Effector memory CD4-positive, alpha-beta T cell (primary cell): ENCODE data around the gene ARL17B.
"Not testable (repeated sequence)": the region's sequence is repeated elsewhere in the genome, so short reads cannot be mapped to it uniquely, and the experiment has no call there.

Experiments
- DNase-seq, 3 donors: peaks; one replicate each; pipeline ENCODE4 v3.0.0-alpha.2; 2020
- H3K27ac ChIP-seq: 2 replicates; pipeline ENCODE4 v1.7.0; 2013; ENCODE audit warnings: mild to moderate bottlenecking, low read length, moderate library complexity; ENCODE audit not compliant: insufficient read depth, poor library complexity, severe bottlenecking
- H3K27me3 ChIP-seq: replicated peaks from 2 replicates; pipeline ENCODE4 v1.7.0; 2013; ENCODE audit warnings: mild to moderate bottlenecking, low read length; ENCODE audit not compliant: insufficient read depth, control insufficient read depth, poor library complexity, severe bottlenecking
- H3K36me3 ChIP-seq: 2 replicates; pipeline ENCODE4 v1.7.0; 2013; ENCODE audit warnings: mild to moderate bottlenecking, low read length, moderate library complexity; ENCODE audit not compliant: control insufficient read depth, insufficient read depth
- H3K4me1 ChIP-seq: 2 replicates; pipeline ENCODE4 v1.7.0; 2013; ENCODE audit warnings: low read length, mild to moderate bottlenecking; ENCODE audit not compliant: control insufficient read depth, insufficient read depth, poor library complexity, severe bottlenecking
- H3K4me3 ChIP-seq: 2 replicates; pipeline ENCODE4 v1.7.0; 2013; ENCODE audit warnings: low read length, low read depth, mild to moderate bottlenecking; ENCODE audit not compliant: insufficient read depth, poor library complexity, severe bottlenecking
- H3K9me3 ChIP-seq: 2 replicates; pipeline ENCODE4 v1.7.0; 2013; ENCODE audit warnings: mild to moderate bottlenecking, low read length, moderate library complexity; ENCODE audit not compliant: control insufficient read depth

Gene ARL17B

DNA sequence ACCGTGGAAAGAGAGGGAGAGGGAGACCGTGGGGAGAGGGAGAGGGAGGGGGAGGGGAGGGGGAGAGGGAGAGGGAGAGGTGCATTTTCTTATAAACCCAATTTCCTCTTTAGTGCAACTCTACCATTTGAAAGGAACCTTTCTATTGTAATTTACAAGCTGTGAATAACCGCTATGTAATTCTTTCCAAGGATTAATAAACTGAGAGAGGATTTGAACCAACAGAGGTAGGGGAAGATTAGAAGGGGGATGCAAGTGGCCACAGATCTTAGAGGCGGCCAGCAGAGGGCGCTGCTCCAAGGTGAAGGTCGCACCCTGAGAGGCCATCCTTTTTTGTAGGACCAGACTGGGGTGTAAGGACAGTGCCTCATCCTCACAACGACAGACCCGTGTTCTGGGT, 107.8 kb downstream of the ARL17B start:
- H3K4me1 ChIP-seq, H3K27ac ChIP-seq, H3K4me3 ChIP-seq, H3K27me3 ChIP-seq, H3K36me3 ChIP-seq, H3K9me3 ChIP-seq: not testable (repeated sequence)
- peak; percentile 56 to 66 (median 64) for DNase-seq

DNA sequence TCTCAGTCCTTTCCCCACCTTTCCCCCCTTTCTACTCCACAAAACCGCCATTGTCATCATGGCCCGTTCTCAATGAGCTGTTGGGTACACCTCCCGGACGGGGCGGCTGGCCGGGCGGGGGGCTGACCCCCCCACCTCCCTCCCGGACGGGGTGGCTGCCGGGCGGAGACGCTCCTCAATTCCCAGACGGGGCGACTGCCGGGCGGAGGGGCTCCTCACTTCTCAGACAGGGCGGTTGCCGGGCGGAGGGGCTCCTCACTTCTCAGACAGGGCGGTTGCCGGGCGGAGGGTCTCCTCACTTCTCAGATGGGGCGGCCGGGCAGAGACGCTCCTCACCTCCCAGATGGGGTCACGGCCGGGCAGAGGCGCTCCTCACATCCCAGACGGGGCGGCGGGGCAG, 108.8 kb downstream of the ARL17B start:
- H3K9me3 ChIP-seq, H3K27ac ChIP-seq, H3K4me1 ChIP-seq, H3K4me3 ChIP-seq, DNase-seq, H3K27me3 ChIP-seq, H3K36me3 ChIP-seq: not testable (repeated sequence)

DNA sequence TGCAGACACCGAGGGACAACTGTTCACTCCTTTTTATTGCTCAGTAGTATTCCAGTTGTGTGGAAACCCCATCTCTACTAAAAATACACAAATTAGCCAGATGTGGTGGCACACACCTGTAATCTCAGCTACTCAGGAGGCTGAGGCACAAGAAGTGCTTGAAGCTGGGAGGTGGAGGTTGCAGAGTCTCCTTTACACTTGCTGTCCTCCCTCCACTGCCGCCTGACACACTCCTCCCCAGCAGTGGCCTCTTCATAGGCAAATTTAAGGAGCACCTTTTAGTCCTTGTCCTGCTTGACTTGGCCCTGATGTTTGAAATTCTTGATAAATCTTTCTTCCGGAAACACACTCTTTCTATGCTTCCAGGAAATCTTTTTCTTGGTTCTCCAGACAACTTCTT, 112.4 kb downstream of the ARL17B start:
- not testable (repeated sequence) for H3K4me3 ChIP-seq, H3K9me3 ChIP-seq, DNase-seq, H3K27ac ChIP-seq, H3K27me3 ChIP-seq, H3K4me1 ChIP-seq, H3K36me3 ChIP-seq

DNA sequence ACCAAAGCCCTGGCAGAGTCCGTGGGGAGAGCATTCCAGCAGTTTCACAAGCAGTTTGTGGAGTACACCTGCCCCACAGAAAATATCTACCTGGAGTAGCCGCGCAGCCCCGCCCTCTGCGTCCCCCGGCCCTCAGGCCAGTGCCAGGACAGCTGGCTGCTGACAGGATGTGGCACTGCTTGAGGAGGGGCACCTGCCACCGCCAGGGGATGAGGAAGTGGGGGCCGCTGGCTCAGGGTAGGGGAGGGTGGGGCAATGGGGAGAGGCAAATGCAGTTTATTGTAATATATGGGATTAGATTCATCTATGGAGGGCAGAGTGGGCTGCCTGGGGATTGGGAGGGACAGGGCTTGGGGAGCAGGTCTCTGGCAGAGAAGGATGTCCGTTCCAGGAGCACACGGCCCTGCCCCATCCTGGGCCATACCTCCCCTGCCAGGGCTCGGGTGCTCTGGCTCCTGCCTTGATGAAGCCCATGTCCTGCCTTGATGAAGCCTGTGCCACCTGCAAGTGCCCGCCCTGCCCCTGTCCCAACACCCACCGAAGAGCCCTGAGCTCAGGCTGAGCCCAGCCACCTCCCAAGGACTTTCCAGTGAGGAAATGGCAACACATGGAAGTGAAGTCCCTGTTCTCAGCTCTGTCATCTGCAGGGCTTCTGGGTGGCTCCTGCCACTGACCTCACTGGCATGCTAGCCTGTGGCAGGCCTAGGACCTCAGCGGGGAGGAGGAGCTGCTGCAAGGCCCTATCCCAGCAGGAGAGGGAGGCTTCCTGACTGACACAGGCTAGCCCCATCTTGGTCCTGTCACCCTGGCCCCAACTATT, 116.4 kb downstream of the ARL17B start:
- not testable (repeated sequence) for H3K36me3 ChIP-seq, H3K27me3 ChIP-seq, DNase-seq, H3K4me1 ChIP-seq, H3K4me3 ChIP-seq, H3K9me3 ChIP-seq, H3K27ac ChIP-seq

DNA sequence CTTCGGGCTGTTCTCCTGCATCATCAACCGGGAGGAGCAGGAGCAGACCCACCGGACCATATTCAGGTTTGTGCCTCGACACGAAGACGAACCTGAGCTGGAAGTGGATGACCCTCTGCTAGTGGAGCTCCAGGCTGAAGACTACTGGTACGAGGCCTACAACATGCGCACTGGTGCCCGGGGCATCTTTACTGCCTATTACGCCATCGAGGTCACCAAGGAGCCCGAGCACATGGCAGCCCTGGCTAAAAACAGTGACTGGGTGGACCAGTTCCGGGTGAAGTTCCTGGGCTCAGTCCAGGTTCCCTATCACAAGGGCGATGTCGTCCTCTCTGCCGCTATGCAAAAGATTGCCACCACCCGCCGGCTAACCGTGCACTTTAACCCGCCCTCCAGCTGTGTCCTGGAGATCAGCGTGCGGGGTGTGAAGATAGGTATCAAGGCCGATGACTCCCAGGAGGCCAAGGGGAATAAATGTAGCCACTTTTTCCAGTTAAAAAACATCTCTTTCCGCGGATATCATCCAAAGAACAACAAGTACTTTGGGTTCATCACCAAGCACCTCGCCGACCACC, 117.1 kb downstream of the ARL17B start:
- not testable (repeated sequence) for H3K4me1 ChIP-seq, H3K27me3 ChIP-seq, H3K9me3 ChIP-seq, DNase-seq, H3K36me3 ChIP-seq, H3K27ac ChIP-seq, H3K4me3 ChIP-seq

DNA sequence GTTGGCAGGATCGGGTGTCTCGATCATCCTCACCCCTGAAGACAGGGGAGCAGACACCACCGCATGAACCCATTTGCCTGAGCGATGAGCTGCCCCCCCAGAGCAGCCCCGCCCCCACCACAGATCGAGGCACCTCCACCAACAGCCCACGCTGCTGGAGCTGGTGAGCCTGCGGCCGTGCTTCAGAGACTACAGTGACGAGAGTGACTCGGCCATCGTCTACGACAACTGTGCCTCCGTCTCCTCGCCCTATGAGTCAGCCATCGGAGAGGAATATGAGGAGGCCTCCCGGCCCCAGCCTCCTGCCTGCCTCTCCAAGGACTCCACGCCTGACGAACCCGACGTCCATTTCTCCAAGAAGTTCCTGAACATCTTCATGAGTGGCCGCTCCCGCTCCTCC, 117.6 kb downstream of the ARL17B start:
- not testable (repeated sequence) for H3K36me3 ChIP-seq, H3K4me1 ChIP-seq, H3K9me3 ChIP-seq, H3K4me3 ChIP-seq, H3K27ac ChIP-seq, H3K27me3 ChIP-seq, DNase-seq

DNA sequence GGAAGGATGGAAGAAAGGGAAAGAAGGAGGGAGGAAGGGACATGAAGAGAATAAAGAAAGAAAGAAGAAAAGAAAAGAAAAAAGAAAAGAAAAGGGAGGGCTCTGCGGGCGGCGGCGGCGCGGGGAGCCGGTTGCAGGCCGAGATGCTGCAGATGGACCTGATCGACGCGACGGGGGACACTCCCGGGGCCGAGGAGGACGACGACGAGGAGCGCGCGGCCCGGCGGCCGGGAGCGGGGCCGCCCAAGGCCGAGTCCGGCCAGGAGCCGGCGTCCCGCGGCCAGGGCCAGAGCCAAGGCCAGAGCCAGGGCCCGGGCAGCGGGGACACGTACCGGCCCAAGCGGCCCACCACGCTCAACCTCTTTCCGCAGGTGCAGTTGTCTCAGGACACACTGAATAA, 118.1 kb downstream of the ARL17B start:
- not testable (repeated sequence) for H3K9me3 ChIP-seq, H3K4me3 ChIP-seq, DNase-seq, H3K4me1 ChIP-seq, H3K36me3 ChIP-seq, H3K27me3 ChIP-seq, H3K27ac ChIP-seq

DNA sequence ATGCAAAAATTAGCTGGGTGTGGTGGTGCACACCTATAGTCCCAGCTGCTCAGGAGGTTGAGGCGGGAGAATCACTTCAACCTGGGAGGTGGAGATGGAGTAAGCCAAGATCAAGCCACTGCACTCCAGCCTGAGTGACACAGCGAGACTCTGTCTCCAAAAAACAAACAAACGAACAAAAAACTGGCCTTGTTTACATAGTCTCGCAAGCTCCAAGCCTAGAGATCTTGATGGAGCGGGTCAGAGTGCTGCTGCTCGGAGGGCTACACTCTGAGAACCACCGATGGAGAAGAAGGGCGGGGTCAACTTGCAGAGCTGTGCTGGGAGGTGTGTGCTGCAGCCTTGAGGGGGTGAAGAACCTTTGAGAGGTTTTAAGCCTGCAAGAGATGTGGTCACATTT, 130.2 kb downstream of the ARL17B start:
- not testable (repeated sequence) for H3K36me3 ChIP-seq, H3K27ac ChIP-seq, H3K9me3 ChIP-seq, H3K4me3 ChIP-seq, H3K4me1 ChIP-seq, H3K27me3 ChIP-seq, DNase-seq

DNA sequence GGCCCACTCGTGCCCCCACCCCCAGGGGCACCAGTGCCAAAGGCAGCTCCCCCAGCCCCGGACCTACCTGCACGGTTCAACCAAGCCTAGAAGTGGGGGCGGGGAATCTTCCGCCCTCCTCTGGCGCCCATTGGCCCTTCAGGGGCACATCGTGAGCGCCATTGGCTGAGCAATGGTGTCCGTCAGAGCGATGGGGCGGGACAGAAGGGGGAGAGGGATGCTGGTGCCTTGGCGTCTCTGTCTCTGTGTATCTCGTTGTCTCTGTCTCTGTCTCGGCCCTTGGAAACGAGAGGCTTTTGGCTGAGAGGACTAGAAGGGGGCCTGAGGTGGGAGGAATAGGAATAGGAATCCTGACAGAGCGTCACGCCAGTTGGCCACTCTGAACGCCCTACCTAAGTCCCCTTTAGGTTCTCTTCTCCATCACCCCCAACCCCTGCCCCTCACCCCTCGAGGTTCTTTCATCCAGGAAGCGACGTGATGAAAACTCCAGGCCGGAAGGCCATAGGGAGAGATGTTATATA, 136.2 kb downstream of the ARL17B start:
- H3K9me3 ChIP-seq, H3K27me3 ChIP-seq, H3K4me1 ChIP-seq, H3K36me3 ChIP-seq: not testable (repeated sequence)
- Histone ChIP-seq H3K27ac (peak overlapping the region; percentile 45), H3K4me3 (peak overlapping the region; percentile 59)
- DNase-seq: peak; percentile 79 to 93 (median 90)

DNA sequence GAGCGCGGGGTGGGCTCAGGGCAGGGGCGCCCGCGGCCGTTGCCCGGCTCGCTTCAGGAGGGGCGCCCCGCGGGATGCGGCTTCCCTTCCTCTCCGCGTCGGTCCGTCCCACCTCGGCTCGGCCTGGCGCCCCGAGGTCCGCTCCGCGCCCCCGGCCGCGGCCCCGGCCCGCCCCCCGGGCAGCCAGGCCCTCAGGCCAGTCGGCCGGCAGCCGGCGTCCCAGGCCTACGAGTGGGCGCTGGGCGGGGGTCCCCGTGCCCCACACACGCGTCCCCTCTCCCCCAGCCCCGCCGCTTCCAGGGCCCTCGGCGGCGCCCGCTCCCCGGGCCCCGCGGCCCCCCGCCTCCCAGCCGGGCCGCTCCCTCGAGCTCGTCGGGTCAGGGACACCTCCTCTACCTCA, 136.7 kb downstream of the ARL17B start:
- H3K27me3 ChIP-seq, DNase-seq, H3K36me3 ChIP-seq, H3K9me3 ChIP-seq, H3K4me1 ChIP-seq: not testable (repeated sequence)
- H3K27ac ChIP-seq: peak overlapping the region; percentile 45
- peak overlapping the region; percentile 59 for H3K4me3 ChIP-seq
